H1 (cell line): ENCODE data around the gene MAOB. TPM values are rescaled to one million over a fixed set of nuclear protein-coding genes. Genes with fewer than 3 reads are reported as not detected.
"Not testable (repeated sequence)": the region's sequence is repeated elsewhere in the genome, so short reads cannot be mapped to it uniquely, and the experiment has no call there.

Source experiments
- CTCF ChIA-PET: fragments of 300-600 bp; sonication (Branson Sonifier 250); formaldehyde crosslinking; loops from one replicate; lab custom pipeline; 2021; ENCODE audit not compliant: partially characterized antibody; lab: Charles Lee
- POLR2A ChIA-PET: fragments of 300-600 bp; sonication (Branson Sonifier 250); formaldehyde crosslinking; loops from one replicate; lab custom pipeline; 2021; ENCODE audit warnings: inconsistent platforms; ENCODE audit not compliant: partially characterized antibody; lab: Charles Lee
- DNase-seq, 2 experiments: peaks; one replicate each; pipeline versions ENCODE4 v3.0.0 to v3.0.0-alpha.2; 2010 to 2022; ENCODE audit warnings: low spot score in 2 of 2, low read depth in 1 of 2, mixed read lengths in 1 of 2
- FAIRE-seq: peaks from 2 replicates; lab custom pipeline; 2011; peaks lifted over from hg19 to GRCh38; lab: Jason Lieb, UNC
- H2AFZ ChIP-seq: 2 replicates; pipeline ENCODE4 v1.8.1; 2012; ENCODE audit warnings: low read length, inconsistent platforms
- H2AK5ac ChIP-seq: 2 replicates; pipeline ENCODE4 v1.6.1; 2013; ENCODE audit warnings: low read depth, low read length
- H2BK120ac ChIP-seq: replicated peaks from 2 replicates; pipeline ENCODE3; 2013; ENCODE audit warnings: low read depth, low read length, inconsistent platforms
- H2BK12ac ChIP-seq: 2 replicates; pipeline ENCODE4 v1.6.1; 2013; ENCODE audit warnings: low read depth, low read length
- H2BK15ac ChIP-seq: 2 replicates; pipeline ENCODE4 v1.6.1; 2013; ENCODE audit warnings: low read length
- H2BK20ac ChIP-seq: 2 replicates; pipeline ENCODE4 v1.6.1; 2013; ENCODE audit warnings: low read length
- H2BK5ac ChIP-seq: 2 replicates; pipeline ENCODE4 v1.6.1; 2013; ENCODE audit warnings: low read depth, low read length
- H3K14ac ChIP-seq: 2 replicates; pipeline ENCODE4 v1.6.1; 2013; ENCODE audit warnings: inconsistent platforms; ENCODE audit not compliant: insufficient read length
- H3K18ac ChIP-seq: 2 replicates; pipeline ENCODE4 v1.6.1; 2013; ENCODE audit warnings: low read length; ENCODE audit errors: extremely low read depth
- H3K23ac ChIP-seq: 2 replicates; pipeline ENCODE4 v1.6.1; 2013; ENCODE audit warnings: inconsistent platforms; ENCODE audit not compliant: insufficient read length
- H3K23me2 ChIP-seq: 2 replicates; pipeline ENCODE4 v1.6.1; 2013; ENCODE audit warnings: low read depth, low read length
- H3K27ac ChIP-seq: 2 replicates; pipeline ENCODE4 v1.6.1; 2011; ENCODE audit warnings: low read depth, low read length, inconsistent platforms
- H3K27me3 ChIP-seq, 4 experiments: replicated peaks in 1 of 4; 1 replicate in 1 of 4; 2 replicates in 3 of 4; pipeline versions ENCODE4 v1.6.1 to v1.8.1; 2011 to 2013; ENCODE audit warnings: low read length in 3 of 4, mild to moderate bottlenecking in 3 of 4, inconsistent platforms in 2 of 4, mixed read lengths in 2 of 4, moderate library complexity in 1 of 4; ENCODE audit not compliant: control insufficient read depth in 3 of 4, insufficient read depth in 3 of 4; ENCODE audit errors: extremely low read depth in 1 of 4
- H3K36me3 ChIP-seq, 4 experiments: 2 replicates each; pipeline versions ENCODE4 v1.6.1 to v1.8.1; 2011 to 2013; ENCODE audit warnings: mild to moderate bottlenecking in 4 of 4, low read length in 3 of 4, moderate library complexity in 2 of 4, control low read depth in 1 of 4, inconsistent platforms in 1 of 4; ENCODE audit not compliant: insufficient read depth in 4 of 4, control insufficient read depth in 2 of 4
- H3K4ac ChIP-seq: replicated peaks from 2 replicates; pipeline ENCODE3; 2013; ENCODE audit warnings: low read length, low read depth, mixed read lengths, inconsistent platforms; ENCODE audit not compliant: insufficient read length
- H3K4me1 ChIP-seq, 4 experiments: replicated peaks in 1 of 4; 1 replicate in 1 of 4; 2 replicates in 3 of 4; pipeline versions ENCODE4 v1.6.1 to v1.8.1; 2011 to 2013; ENCODE audit warnings: low read length in 3 of 4, inconsistent platforms in 2 of 4, mixed read lengths in 1 of 4; ENCODE audit not compliant: insufficient read depth in 4 of 4, control insufficient read depth in 3 of 4
- H3K4me2 ChIP-seq, 2 experiments: 2 replicates each; pipeline versions ENCODE4 v1.6.1 to v1.8.1; 2011 to 2013; ENCODE audit warnings: low read depth in 2 of 2, low read length in 2 of 2, control low read depth in 1 of 2, inconsistent platforms in 1 of 2, mild to moderate bottlenecking in 1 of 2; ENCODE audit not compliant: insufficient read depth in 1 of 2
- H3K4me3 ChIP-seq, 4 experiments: fragments of 200-600, 300-600 bp in 1 of 4; sonication (generic), shearing (Covaris generic), sonication (Bioruptor Twin) in 1 of 4; 2 replicates each; pipeline versions ENCODE4 v1.5.1 to v1.8.1; 2011 to 2016; ENCODE audit warnings: low read length in 4 of 4, low read depth in 3 of 4, control low read depth in 2 of 4, inconsistent platforms in 2 of 4, mild to moderate bottlenecking in 2 of 4, mixed read lengths in 1 of 4, moderate library complexity in 1 of 4; ENCODE audit not compliant: insufficient read depth in 2 of 4; ENCODE audit errors: extremely low read depth in 1 of 4
- H3K56ac ChIP-seq: replicated peaks from 2 replicates; pipeline ENCODE3; 2013; ENCODE audit warnings: low read depth, mild to moderate bottlenecking, mixed read lengths, low read length, inconsistent platforms; ENCODE audit not compliant: insufficient read length
- H3K79me1 ChIP-seq: 2 replicates; pipeline ENCODE4 v1.6.1; 2013; ENCODE audit warnings: low read depth, low read length, control low read depth
- H3K79me2 ChIP-seq, 2 experiments: 2 replicates each; pipeline versions ENCODE4 v1.6.1 to v1.8.1; 2012 to 2013; ENCODE audit warnings: low read length in 2 of 2, mild to moderate bottlenecking in 2 of 2, inconsistent platforms in 1 of 2; ENCODE audit not compliant: insufficient read depth in 2 of 2, control insufficient read depth in 1 of 2
- H3K9ac ChIP-seq, 4 experiments: replicated peaks in 1 of 4; 1 replicate in 1 of 4; 2 replicates in 3 of 4; pipeline versions ENCODE4 v1.6.1 to v1.8.1; 2011 to 2013; ENCODE audit warnings: low read depth in 3 of 4, low read length in 3 of 4, control low read depth in 2 of 4, mild to moderate bottlenecking in 2 of 4, moderate library complexity in 2 of 4, inconsistent platforms in 1 of 4; ENCODE audit errors: extremely low read depth in 1 of 4
- H3K9me3 ChIP-seq, 2 experiments: 2 replicates each; pipeline versions ENCODE4 v1.6.1 to v1.8.1; 2012 to 2013; ENCODE audit warnings: mild to moderate bottlenecking in 2 of 2, moderate library complexity in 2 of 2, control low read depth in 1 of 2, inconsistent platforms in 1 of 2, low read depth in 1 of 2, low read length in 1 of 2, mixed read lengths in 1 of 2; ENCODE audit not compliant: insufficient read depth in 2 of 2
- H4K20me1 ChIP-seq, 2 experiments: replicated peaks in 1 of 2; 2 replicates each; pipeline versions ENCODE3 to v1.8.1; 2011 to 2013; ENCODE audit warnings: inconsistent platforms in 2 of 2, low read length in 2 of 2, mild to moderate bottlenecking in 1 of 2; ENCODE audit not compliant: insufficient read depth in 2 of 2, control insufficient read depth in 1 of 2
- H4K5ac ChIP-seq: 2 replicates; pipeline ENCODE4 v1.6.1; 2013; ENCODE audit warnings: low read length, low read depth, mixed read lengths, inconsistent platforms; ENCODE audit not compliant: insufficient read length
- H4K8ac ChIP-seq: 2 replicates; pipeline ENCODE4 v1.8.0; 2013; ENCODE audit warnings: mild to moderate bottlenecking, moderate library complexity, low read length, inconsistent platforms; ENCODE audit not compliant: insufficient read depth; ENCODE audit errors: extremely low read depth
- H4K91ac ChIP-seq: replicated peaks from 2 replicates; pipeline ENCODE3; 2013; ENCODE audit warnings: low read length, mixed read lengths, inconsistent platforms; ENCODE audit not compliant: insufficient read length
- WGBS, 2 experiments: shearing (Covaris generic) in 1 of 2; methylation state at CpG; one replicate each; pipeline versions ENCODE4 v1.1.6 to v1.1.7; 2013 to 2015; ENCODE audit warnings: low lambda C conversion rate in 2 of 2, mixed read lengths in 2 of 2, inconsistent platforms in 1 of 2, low coverage in 1 of 2, missing lambda C conversion rate in 1 of 2; ENCODE audit not compliant: insufficient replicate concordance in 2 of 2, insufficient coverage in 1 of 2, insufficient read length in 1 of 2; ENCODE audit errors: extremely low coverage in 1 of 2, missing lambda C conversion rate in 1 of 2; 5-methylcytosine and 5-hydroxymethylcytosine counted together
- polyA plus RNA-seq, 7 experiments: library from polyadenylated mRNA; depleted of rRNA in 3 of 7; stranded (reverse) in 5 of 7; unstranded in 2 of 7; fragments of >200 nt in 5 of 7; fragments of 200-250 nt in 2 of 7; gene quantifications; 1 replicate in 5 of 7; 2 replicates in 1 of 7; 4 replicates in 1 of 7; pipeline versions ENCODE4 v1.2.1 to v1.2.3, GENCODE V29; 2011 to 2013; ENCODE audit warnings: missing spikeins in 2 of 7, mixed read lengths in 2 of 7
- total RNA-seq: library from RNA; stranded (reverse); fragmentation: NEBNext Ultra II Directional; extraction: Animal tissue kit (Norgen Biotek cat#: 25700); gene quantifications from 2 replicates; pipeline ENCODE4 v1.2.1, GENCODE V29; 2021

MAOB gene
- total and polyA plus RNA-seq, 2 of the 8 experiments (the other 6 are each of a cell fraction or from before 2014, with no cell fraction given) = 0.73 to 1.1 TPM

GRCh38 chrX:43725227-43725626, 157.0 kb downstream of the MAOB start:
- H2BK120ac ChIP-seq, H2BK20ac ChIP-seq, H4K91ac ChIP-seq, H3K18ac ChIP-seq, H2AK5ac ChIP-seq, H2BK12ac ChIP-seq, H4K20me1 ChIP-seq, H3K27me3 ChIP-seq, H3K79me1 ChIP-seq, H3K4ac ChIP-seq, H3K36me3 ChIP-seq, H4K8ac ChIP-seq, H3K9me3 ChIP-seq, H4K5ac ChIP-seq, H3K27ac ChIP-seq, H2BK5ac ChIP-seq, H3K79me2 ChIP-seq, DNase-seq, H3K4me2 ChIP-seq, POLR2A ChIA-PET, H3K4me1 ChIP-seq, H3K23ac ChIP-seq, CTCF ChIA-PET, H3K23me2 ChIP-seq, H3K56ac ChIP-seq, H3K4me3 ChIP-seq, FAIRE-seq, H2BK15ac ChIP-seq, H2AFZ ChIP-seq, H3K9ac ChIP-seq, H3K14ac ChIP-seq: not testable (repeated sequence)
- WGBS, 2 experiments = 77% methylated on average over 5 of the region's 5 CpGs; no CpG with 5 or more reads in 1 of the 2 experiments
